SU-DHL-6 (cell line): ENCODE measurements around the gene CLTRN.

ENCODE experiments used
- H2AFZ ChIP-seq: fragments of 200-600 bp; sonication (generic); 2 replicates; pipeline ENCODE4 v1.6.1; 2014; ENCODE audit warnings: low read depth, mild to moderate bottlenecking, moderate library complexity, mixed read lengths, antibody characterized with exemption, low read length; ENCODE audit not compliant: severe bottlenecking
- H3F3A ChIP-seq: fragments of 200-600 bp; shearing (Covaris generic); 2 replicates; pipeline ENCODE4 v1.6.0; 2016; ENCODE audit warnings: antibody characterized with exemption, mild to moderate bottlenecking; ENCODE audit not compliant: insufficient read depth
- H3K27ac ChIP-seq: fragments of 200-600 bp; sonication (generic); 2 replicates; pipeline ENCODE4 v1.5.1; 2016; ENCODE audit warnings: low read depth, mild to moderate bottlenecking, low read length, moderate library complexity, mixed read lengths
- H3K27me3 ChIP-seq: fragments of 200-600 bp; sonication (generic), shearing (Covaris generic); 2 replicates; pipeline ENCODE4 v1.6.0; 2014; ENCODE audit warnings: mild to moderate bottlenecking, low read length
- H3K36me3 ChIP-seq: fragments of 200-600 bp; sonication (generic); 2 replicates; pipeline ENCODE4 v1.6.1; 2014; ENCODE audit warnings: mild to moderate bottlenecking, low read length, mixed read lengths
- H3K4me2 ChIP-seq: fragments of 300-600, 200-600 bp; shearing (Covaris generic), sonication (generic); 2 replicates; pipeline ENCODE4 v1.6.0; 2014; ENCODE audit warnings: low read length, low read depth, mild to moderate bottlenecking; ENCODE audit not compliant: poor library complexity, severe bottlenecking
- H3K4me3 ChIP-seq: fragments of 200-600 bp; sonication (generic); 2 replicates; pipeline ENCODE4 v1.5.1; 2014; ENCODE audit warnings: antibody characterized with exemption, low read length, mild to moderate bottlenecking, mixed read lengths; ENCODE audit not compliant: insufficient read depth, poor library complexity, severe bottlenecking
- H3K79me2 ChIP-seq: fragments of 200-600 bp; sonication (generic); 2 replicates; pipeline ENCODE4 v1.6.1; 2014; ENCODE audit warnings: mild to moderate bottlenecking, low read length, moderate library complexity; ENCODE audit not compliant: insufficient read depth
- H3K9ac ChIP-seq: fragments of 200-600 bp; sonication (generic); 2 replicates; pipeline ENCODE4 v1.7.0; 2014; ENCODE audit warnings: mild to moderate bottlenecking, low read length
- H3K9me2 ChIP-seq: fragments of 200-600 bp; sonication (generic); replicated peaks from 2 replicates; pipeline ENCODE4 v1.6.1; 2014; ENCODE audit warnings: low read length; ENCODE audit not compliant: insufficient read depth
- H3K9me3 ChIP-seq: fragments of 200-600 bp; sonication (generic); 2 replicates; pipeline ENCODE4 v1.6.1; 2014; ENCODE audit warnings: low read length, mixed read lengths; ENCODE audit not compliant: insufficient read depth
- H4K20me1 ChIP-seq: fragments of 200-600 bp; sonication (generic); 2 replicates; pipeline ENCODE4 v1.6.1; 2014; ENCODE audit warnings: low read depth, mild to moderate bottlenecking, antibody characterized with exemption, low read length, moderate library complexity, mixed read lengths
- EZH2phosphoT487 ChIP-seq: fragments of 200-600 bp; sonication (generic), shearing (Covaris generic); conservative IDR thresholded peaks from 2 replicates; pipeline ENCODE4 v1.6.1; 2018; ENCODE audit warnings: mild to moderate bottlenecking, antibody characterized with exemption, low read length, moderate library complexity, mixed read lengths
- TF ChIP-seq, protein P1 (sequence below): fragments of 200-600 bp; sonication (generic); IDR thresholded peaks from one replicate; pipeline ENCODE4 v1.5.1; 2017; ENCODE audit warnings: antibody characterized with exemption, mild to moderate bottlenecking, low read length, moderate library complexity; ENCODE audit not compliant: insufficient read depth, poor library complexity, severe bottlenecking

The CLTRN gene

GRCh38 chrX:15683193-15683592 is 18.6 kb upstream of the CLTRN start:
- no peak overlapping the region for H3K9ac ChIP-seq

DNA sequence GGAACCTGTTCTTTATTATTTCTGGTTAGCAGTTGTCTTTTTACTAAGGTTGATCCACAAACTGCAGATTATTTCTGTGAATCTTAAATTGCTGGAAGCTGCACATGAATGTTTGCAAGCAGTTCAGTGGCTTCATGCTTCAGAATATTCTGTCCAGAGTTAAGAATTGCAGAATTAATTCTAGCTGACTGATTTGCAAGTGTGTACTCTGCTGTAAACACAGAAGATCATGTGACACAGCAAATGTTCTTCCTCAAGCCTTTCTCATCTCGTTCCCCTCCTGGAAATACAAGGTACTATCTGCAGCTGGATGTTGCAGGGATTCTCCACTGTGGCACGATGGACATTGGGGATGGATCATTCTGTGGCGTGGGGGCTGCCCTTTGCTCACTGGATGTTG is 16.8 kb upstream of the CLTRN start:
- TF ChIP-seq, protein P1, sequence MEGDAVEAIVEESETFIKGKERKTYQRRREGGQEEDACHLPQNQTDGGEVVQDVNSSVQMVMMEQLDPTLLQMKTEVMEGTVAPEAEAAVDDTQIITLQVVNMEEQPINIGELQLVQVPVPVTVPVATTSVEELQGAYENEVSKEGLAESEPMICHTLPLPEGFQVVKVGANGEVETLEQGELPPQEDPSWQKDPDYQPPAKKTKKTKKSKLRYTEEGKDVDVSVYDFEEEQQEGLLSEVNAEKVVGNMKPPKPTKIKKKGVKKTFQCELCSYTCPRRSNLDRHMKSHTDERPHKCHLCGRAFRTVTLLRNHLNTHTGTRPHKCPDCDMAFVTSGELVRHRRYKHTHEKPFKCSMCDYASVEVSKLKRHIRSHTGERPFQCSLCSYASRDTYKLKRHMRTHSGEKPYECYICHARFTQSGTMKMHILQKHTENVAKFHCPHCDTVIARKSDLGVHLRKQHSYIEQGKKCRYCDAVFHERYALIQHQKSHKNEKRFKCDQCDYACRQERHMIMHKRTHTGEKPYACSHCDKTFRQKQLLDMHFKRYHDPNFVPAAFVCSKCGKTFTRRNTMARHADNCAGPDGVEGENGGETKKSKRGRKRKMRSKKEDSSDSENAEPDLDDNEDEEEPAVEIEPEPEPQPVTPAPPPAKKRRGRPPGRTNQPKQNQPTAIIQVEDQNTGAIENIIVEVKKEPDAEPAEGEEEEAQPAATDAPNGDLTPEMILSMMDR: no peak
- no peak for TF ChIP-seq EZH2phosphoT487
- no peak overlapping the region for H3K27ac ChIP-seq
- no peak overlapping the region for H3K4me3 ChIP-seq
- H3K27me3 ChIP-seq: no peaks in the 10 kb centered on the region
- no peak overlapping the region for H3K4me2 ChIP-seq
- H3K36me3 ChIP-seq: no peaks in the 10 kb centered on the region
- H3K9me2 ChIP-seq: no peaks in the 10 kb centered on the region
- no peak overlapping the region for H3K9ac ChIP-seq
- no peaks in the 10 kb centered on the region for H4K20me1 ChIP-seq
- peaks cover 35% of the 10 kb centered on the region for H3K79me2 ChIP-seq
- H3K9me3 ChIP-seq: no peaks in the 10 kb centered on the region
- H2AFZ ChIP-seq: no peak overlapping the region
- no peaks in the 10 kb centered on the region; the same call in 1 of the 2 replicates for H3F3A ChIP-seq

More at GRCh38 chrX:15683193-15683592, 18.6 kb upstream of the CLTRN start:
- Histone ChIP-seq H4K20me1 (no peaks in the 10 kb centered on the region), H3K4me3 (no peak overlapping the region), H3K4me2 (no peak overlapping the region), H3K9me2 (no peaks in the 10 kb centered on the region), H3F3A (no peaks in the 10 kb centered on the region), H3K9me3 (no peaks in the 10 kb centered on the region), H3K36me3 (no peaks in the 10 kb centered on the region), H3K79me2 (peaks cover 18% of the 10 kb centered on the region), H3K27me3 (no peaks in the 10 kb centered on the region), H3K27ac (no peak overlapping the region), H2AFZ (no peak overlapping the region)
- no peak for TF ChIP-seq EZH2phosphoT487
- TF ChIP-seq, protein P1: no peak

DNA sequence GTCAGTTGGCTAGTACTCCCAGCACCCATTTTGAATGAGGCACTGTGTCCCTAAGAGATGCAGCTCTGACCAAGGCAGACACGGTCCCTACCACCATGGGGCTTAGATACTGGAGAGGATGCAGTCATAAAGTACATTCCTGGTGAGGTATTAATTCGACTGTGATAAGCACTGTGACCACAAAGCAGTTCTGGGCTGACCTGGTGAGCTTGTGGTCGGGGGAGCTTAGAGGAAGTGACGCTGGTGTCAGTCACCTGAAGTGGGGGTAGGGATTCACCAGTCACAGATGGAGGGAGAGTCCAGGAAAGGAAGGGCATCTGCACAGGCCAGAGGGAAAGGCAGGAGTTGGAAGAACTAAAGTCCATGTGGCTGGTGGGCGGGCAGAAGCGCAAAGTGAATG is 15.8 kb upstream of the CLTRN start:
- Histone ChIP-seq H3K79me2 (peaks cover 43% of the 10 kb centered on the region), H3K4me2 (no peak overlapping the region), H3K27ac (no peak overlapping the region), H3K9me2 (no peaks in the 10 kb centered on the region), H3K27me3 (no peaks in the 10 kb centered on the region), H2AFZ (no peak overlapping the region), H3K4me3 (no peak overlapping the region), H3F3A (no peaks in the 10 kb centered on the region; the same call in 1 of the 2 replicates), H3K9ac (no peak overlapping the region), H4K20me1 (no peaks in the 10 kb centered on the region), H3K9me3 (no peaks in the 10 kb centered on the region), H3K36me3 (no peaks in the 10 kb centered on the region)
- TF ChIP-seq, protein P1: no peak
- TF ChIP-seq EZH2phosphoT487: no peak
